GM08714 (cell line): Measurements from ENCODE around the gene ABL1.

Source experiments
- H3K4me3 ChIP-seq: fragments of 200-500 bp; sonication (Bioruptor generic); 2 replicates; pipeline ENCODE4 v1.5.1; 2014; ENCODE audit warnings: mild to moderate bottlenecking, low read length, inconsistent platforms
- ZNF274 ChIP-seq: IDR thresholded peaks from 2 replicates; pipeline ENCODE4 v1.6.1; 2012; ENCODE audit warnings: mild to moderate bottlenecking, low read depth, low read length

The ABL1 gene

DNA sequence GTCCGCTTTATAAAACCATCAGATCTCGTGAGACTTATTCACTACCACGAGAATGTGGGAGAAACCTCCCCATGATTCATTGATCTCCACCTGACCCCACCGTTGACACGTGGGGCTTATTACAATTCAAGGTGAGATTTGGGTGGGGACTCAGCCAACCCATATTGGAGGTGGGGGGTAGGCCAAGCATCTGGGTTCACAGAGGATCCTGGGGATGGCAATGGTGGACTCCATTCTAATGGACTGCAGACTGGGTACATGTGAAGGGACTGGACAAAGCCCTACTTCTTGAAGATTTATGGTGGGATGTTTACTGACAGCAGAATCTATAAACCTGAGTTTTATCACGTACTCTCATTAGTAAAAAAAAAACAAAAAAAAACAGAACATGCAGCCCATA lies 46.5 kb downstream of the ABL1 start:
- no peak for TF ChIP-seq ZNF274
- H3K4me3 ChIP-seq: no peak overlapping the region

DNA sequence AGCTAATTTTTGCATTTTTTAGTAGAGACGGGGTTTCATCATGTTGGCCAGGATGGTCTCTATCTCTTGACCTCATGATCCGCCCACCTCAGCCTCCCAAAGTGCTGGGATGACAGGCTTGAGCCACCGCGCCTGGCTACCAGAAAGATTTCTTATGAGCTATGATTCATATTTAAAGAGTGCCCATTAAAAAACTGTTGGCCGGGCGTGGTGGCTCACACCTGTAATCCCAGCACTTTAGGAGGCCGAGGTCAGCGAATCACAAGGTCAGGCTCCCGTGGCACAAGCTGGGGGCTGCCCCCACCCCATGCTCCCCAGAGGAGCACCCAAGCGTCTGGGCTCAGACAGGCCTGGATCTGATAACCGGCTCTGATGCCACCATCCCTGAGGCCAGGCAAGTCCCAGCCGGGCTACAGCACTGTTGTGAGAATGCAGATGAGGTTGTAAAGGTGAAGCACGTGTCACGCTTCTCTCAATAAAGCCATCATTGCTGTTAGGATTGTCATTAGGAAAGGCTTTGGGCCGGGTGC lies 47.7 kb downstream of the ABL1 start:
- no peak overlapping the region for H3K4me3 ChIP-seq
- TF ChIP-seq ZNF274: no peak

DNA sequence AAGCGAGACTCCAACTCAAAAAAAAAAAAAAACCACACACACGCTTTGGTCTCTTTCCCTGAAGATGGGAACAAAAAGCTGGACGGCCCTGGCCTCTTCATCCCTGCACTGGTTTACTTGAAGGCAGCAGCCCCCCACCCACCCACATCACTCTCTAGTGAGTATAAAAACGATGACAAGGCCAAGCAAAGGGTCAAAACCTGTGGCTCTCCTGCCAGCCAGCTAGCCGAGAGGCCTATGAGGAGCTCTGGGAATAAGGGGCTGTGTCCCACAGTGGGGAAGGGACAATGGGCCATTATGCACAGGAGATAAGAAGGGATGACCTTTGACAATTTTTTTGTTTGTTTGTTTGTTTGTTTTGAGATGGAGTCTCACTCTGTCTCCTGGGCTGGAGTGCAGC lies 48.4 kb downstream of the ABL1 start:
- H3K4me3 ChIP-seq: no peak overlapping the region
- no peak for TF ChIP-seq ZNF274

DNA sequence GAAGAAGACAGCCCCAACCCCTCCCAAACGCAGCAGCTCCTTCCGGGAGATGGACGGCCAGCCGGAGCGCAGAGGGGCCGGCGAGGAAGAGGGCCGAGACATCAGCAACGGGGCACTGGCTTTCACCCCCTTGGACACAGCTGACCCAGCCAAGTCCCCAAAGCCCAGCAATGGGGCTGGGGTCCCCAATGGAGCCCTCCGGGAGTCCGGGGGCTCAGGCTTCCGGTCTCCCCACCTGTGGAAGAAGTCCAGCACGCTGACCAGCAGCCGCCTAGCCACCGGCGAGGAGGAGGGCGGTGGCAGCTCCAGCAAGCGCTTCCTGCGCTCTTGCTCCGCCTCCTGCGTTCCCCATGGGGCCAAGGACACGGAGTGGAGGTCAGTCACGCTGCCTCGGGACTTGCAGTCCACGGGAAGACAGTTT lies 49.1 kb downstream of the ABL1 start:
- no peak overlapping the region for H3K4me3 ChIP-seq
- TF ChIP-seq ZNF274: no peak

DNA sequence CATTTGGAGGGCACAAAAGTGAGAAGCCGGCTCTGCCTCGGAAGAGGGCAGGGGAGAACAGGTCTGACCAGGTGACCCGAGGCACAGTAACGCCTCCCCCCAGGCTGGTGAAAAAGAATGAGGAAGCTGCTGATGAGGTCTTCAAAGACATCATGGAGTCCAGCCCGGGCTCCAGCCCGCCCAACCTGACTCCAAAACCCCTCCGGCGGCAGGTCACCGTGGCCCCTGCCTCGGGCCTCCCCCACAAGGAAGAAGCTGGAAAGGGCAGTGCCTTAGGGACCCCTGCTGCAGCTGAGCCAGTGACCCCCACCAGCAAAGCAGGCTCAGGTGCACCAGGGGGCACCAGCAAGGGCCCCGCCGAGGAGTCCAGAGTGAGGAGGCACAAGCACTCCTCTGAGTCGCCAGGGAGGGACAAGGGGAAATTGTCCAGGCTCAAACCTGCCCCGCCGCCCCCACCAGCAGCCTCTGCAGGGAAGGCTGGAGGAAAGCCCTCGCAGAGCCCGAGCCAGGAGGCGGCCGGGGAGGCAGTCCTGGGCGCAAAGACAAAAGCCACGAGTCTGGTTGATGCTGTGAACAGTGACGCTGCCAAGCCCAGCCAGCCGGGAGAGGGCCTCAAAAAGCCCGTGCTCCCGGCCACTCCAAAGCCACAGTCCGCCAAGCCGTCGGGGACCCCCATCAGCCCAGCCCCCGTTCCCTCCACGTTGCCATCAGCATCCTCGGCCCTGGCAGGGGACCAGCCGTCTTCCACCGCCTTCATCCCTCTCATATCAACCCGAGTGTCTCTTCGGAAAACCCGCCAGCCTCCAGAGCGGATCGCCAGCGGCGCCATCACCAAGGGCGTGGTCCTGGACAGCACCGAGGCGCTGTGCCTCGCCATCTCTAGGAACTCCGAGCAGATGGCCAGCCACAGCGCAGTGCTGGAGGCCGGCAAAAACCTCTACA lies 49.8 kb downstream of the ABL1 start:
- H3K4me3 ChIP-seq: no peak overlapping the region
- no peak for TF ChIP-seq ZNF274

DNA sequence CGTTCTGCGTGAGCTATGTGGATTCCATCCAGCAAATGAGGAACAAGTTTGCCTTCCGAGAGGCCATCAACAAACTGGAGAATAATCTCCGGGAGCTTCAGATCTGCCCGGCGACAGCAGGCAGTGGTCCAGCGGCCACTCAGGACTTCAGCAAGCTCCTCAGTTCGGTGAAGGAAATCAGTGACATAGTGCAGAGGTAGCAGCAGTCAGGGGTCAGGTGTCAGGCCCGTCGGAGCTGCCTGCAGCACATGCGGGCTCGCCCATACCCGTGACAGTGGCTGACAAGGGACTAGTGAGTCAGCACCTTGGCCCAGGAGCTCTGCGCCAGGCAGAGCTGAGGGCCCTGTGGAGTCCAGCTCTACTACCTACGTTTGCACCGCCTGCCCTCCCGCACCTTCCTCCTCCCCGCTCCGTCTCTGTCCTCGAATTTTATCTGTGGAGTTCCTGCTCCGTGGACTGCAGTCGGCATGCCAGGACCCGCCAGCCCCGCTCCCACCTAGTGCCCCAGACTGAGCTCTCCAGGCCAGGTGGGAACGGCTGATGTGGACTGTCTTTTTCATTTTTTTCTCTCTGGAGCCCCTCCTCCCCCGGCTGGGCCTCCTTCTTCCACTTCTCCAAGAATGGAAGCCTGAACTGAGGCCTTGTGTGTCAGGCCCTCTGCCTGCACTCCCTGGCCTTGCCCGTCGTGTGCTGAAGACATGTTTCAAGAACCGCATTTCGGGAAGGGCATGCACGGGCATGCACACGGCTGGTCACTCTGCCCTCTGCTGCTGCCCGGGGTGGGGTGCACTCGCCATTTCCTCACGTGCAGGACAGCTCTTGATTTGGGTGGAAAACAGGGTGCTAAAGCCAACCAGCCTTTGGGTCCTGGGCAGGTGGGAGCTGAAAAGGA lies 50.7 kb downstream of the ABL1 start:
- no peak overlapping the region for H3K4me3 ChIP-seq
- TF ChIP-seq ZNF274: no peak

DNA sequence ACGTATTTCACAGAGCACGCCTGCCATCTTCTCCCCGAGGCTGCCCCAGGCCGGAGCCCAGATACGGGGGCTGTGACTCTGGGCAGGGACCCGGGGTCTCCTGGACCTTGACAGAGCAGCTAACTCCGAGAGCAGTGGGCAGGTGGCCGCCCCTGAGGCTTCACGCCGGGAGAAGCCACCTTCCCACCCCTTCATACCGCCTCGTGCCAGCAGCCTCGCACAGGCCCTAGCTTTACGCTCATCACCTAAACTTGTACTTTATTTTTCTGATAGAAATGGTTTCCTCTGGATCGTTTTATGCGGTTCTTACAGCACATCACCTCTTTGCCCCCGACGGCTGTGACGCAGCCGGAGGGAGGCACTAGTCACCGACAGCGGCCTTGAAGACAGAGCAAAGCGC lies 51.9 kb downstream of the ABL1 start:
- no peak overlapping the region for H3K4me3 ChIP-seq
- TF ChIP-seq ZNF274: no peak

DNA sequence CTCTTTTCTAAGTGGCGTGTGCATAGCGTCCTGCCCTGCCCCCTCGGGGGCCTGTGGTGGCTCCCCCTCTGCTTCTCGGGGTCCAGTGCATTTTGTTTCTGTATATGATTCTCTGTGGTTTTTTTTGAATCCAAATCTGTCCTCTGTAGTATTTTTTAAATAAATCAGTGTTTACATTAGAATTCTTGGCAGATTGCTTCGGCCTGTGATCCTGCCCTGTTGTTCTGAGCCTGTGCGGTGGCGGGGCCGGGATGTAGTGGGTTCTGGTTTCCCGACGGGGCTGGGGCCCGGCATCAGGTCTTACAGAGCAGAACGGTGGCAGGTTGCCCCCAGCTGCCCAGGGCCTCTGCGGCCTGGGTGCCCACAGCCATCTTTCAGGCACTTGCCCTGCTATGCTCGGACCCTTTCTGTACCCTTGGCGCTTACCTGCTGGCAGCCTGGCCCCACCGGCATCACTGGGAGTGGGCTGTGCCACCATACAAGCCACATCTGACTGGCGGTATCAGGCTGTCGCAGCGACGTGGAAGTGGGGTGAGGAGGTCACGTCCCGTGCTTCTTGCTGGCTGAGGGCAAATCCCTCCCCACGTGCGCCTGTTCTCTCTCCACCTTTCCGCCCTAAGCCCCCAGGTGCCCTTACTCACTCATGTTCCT lies 52.6 kb downstream of the ABL1 start:
- no peak overlapping the region for H3K4me3 ChIP-seq
- no peak for TF ChIP-seq ZNF274

DNA sequence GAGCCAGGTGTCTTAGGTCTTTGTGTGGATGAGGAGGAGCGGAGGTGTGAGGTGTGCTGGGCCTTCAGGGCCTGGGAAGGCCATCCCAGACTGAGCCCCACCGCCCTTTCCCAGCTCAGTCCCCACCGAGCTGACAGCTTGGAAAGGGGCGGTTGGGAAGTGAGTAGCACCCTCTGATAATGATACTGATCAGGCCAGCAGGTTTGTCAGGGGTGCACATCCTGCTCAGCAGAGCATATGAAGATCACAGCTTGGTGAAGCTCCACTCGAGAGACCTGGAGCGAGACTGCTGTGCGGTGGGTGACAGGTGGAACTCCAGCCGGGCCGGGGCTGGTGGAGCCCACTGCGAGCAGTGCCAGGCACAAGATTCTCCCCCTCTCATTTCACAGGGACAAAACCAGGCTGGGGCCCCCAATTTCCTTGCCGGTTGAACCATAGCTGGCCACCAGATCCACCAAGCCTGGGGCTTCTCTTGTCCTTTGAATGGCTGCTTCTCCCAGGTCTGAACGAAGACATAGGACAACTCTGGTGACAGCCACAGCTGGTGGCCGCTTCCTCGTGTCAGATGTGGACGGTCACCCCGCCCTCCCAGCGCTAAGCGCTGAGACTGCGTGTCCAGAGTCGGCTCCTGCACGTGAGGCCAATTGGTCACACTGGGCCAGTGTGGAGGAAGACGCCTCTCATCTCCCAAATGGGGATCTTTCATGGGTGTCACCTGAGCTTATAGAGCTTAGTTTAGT lies 53.3 kb downstream of the ABL1 start:
- TF ChIP-seq ZNF274: no peak
- H3K4me3 ChIP-seq: no peak overlapping the region

DNA sequence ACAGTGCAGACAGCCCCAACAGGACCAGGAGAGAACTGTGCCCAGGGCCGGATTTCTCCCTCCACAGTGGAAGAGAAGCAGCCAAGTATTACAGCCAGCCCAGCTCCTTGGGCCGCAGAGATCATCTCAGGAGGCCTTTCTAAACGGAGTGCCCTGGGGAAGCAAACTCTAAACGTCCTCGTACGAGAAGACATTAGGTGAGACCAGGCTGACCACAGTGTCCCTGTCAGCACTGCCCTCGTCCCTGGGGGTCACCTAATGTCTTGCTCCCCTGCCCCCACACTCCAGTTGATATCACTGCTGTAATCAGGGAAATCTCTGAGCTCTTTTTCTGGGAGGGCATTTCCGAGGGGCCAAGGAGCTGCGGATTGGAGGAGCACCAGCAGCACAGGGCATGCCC lies 55.1 kb downstream of the ABL1 start:
- no peak for TF ChIP-seq ZNF274
- H3K4me3 ChIP-seq: no peak overlapping the region

DNA sequence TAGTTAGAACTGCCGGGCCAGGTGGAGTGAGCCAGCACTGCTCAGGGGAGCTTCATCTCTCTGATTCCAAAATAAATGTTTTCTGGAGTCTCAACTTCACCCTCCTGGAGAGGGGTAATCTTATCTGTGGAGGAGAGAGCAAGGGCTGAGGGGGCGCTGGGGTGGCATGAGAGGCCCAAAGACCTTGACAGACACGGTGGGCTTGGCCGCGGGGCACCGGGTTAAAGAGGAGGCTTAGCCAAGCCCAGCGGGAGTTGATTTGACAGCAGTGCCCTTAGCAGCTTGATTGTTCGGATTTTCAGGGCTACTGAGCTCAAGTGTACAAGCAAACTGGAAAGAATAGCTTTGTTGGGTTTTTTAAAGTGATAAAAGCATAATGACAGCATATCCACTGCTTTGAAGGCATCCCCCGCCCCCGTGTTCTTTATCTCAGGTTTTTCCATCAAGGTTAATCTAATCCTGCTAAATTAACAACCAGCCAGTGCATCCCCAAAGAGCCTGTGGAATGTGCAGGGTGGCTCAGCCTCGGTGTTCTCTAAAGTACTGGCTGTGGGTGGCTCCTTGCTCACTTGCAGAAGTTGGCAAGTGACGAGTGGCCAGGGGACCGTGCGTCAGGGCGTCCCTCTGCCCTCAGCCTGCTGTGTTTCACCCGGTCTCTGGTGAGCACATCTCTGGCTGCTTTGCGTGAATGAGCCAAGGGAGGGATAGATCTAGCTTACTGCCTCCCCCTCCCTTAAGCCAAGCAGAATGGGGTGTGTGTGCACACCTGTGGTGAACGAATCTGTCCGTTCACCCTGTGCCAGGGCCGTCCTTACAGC lies 56.0 kb downstream of the ABL1 start:
- H3K4me3 ChIP-seq: no peak overlapping the region
- no peak for TF ChIP-seq ZNF274

DNA sequence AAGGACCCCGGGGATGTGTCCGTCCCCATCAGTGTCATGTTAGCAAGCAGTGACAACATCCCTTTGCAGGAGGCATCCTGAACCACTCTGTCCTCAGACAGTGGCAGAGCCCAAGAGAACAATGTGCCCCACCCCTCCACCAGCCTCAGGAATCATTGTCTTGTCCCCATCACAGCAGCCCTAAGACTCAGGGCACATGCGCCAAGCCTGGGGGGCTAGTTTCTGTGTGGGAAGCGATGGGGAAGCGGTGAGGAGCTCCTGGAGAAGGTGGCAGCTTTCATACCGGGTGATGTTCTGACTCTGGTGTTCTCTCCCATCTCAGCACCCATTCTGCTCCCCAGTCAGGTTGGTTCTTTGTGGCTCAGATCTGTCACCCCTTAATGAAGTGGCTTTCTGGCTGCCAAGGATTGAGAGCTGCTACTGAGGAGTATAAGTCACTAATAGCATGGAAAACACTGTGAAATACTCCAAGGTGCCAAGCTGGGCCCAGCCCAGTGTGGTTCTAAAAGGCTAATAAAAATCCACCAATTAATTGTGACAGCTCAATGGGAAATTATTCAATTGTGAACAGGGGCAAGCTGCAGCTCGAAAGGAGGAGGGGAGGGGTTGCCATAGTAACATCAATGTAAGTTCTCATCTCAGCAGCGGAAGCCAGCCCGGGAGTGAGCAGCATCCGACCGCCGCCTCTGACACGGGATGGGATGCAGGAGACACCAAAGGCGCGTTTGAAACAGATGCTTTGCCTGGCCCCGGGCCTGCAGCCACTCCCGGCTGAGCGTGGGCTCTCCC lies 56.8 kb downstream of the ABL1 start:
- TF ChIP-seq ZNF274: no peak
- H3K4me3 ChIP-seq: no peak overlapping the region
